DOHH2 (cell line): ENCODE results near the gene POTEC.
"Not testable (repeated sequence)": the region's sequence is repeated elsewhere in the genome, so short reads cannot be mapped to it uniquely, and the experiment has no call there.

Experiments
- H3F3A ChIP-seq: fragments of 200-600 bp; sonication (generic), shearing (Covaris generic); 2 replicates; pipeline ENCODE4 v1.6.0; 2016; ENCODE audit warnings: antibody characterized with exemption, mild to moderate bottlenecking; ENCODE audit not compliant: control insufficient read depth, insufficient read depth
- H3K27ac ChIP-seq: fragments of 200-600 bp; sonication (generic); 2 replicates; pipeline ENCODE4 v1.5.1; 2014; ENCODE audit warnings: low read depth, mild to moderate bottlenecking, low read length, moderate library complexity
- H3K27me3 ChIP-seq: fragments of 200-600 bp; sonication (generic); 2 replicates; pipeline ENCODE4 v1.6.1; 2014; ENCODE audit warnings: mild to moderate bottlenecking, low read length, mixed read lengths; ENCODE audit not compliant: control insufficient read depth
- H3K36me3 ChIP-seq: fragments of 200-600 bp; sonication (generic); 2 replicates; pipeline ENCODE4 v1.6.1; 2014; ENCODE audit warnings: mild to moderate bottlenecking, low read length, moderate library complexity, mixed read lengths; ENCODE audit not compliant: control insufficient read depth
- H3K4me1 ChIP-seq: fragments of 200-600 bp; sonication (generic); 2 replicates; pipeline ENCODE4 v1.6.1; 2014; ENCODE audit warnings: mild to moderate bottlenecking, low read length, mixed read lengths; ENCODE audit not compliant: control insufficient read depth
- H3K4me2 ChIP-seq: fragments of 200-600 bp; sonication (generic); 2 replicates; pipeline ENCODE4 v1.6.0; 2014; ENCODE audit warnings: mild to moderate bottlenecking, low read length, moderate library complexity
- H3K4me3 ChIP-seq: fragments of 200-600 bp; sonication (generic); 2 replicates; pipeline ENCODE4 v1.5.1; 2014; ENCODE audit warnings: mild to moderate bottlenecking, low read length, mixed read lengths
- H3K79me2 ChIP-seq: fragments of 200-600 bp; sonication (generic); 2 replicates; pipeline ENCODE4 v1.6.1; 2014; ENCODE audit warnings: mild to moderate bottlenecking, low read length, mixed read lengths; ENCODE audit not compliant: control insufficient read depth
- H3K9me2 ChIP-seq: fragments of 200-600 bp; sonication (generic); replicated peaks from 2 replicates; pipeline ENCODE4 v1.6.1; 2014; ENCODE audit warnings: mild to moderate bottlenecking, low read length, mixed read lengths; ENCODE audit not compliant: control insufficient read depth
- H3K9me3 ChIP-seq: fragments of 200-600 bp; sonication (generic); 2 replicates; pipeline ENCODE4 v1.6.1; 2014; ENCODE audit warnings: antibody characterized with exemption, low read length, mixed read lengths; ENCODE audit not compliant: control insufficient read depth, insufficient read depth
- H4K20me1 ChIP-seq: fragments of 200-600 bp; sonication (generic); 2 replicates; pipeline ENCODE4 v1.6.0; 2014; ENCODE audit warnings: low read depth, mild to moderate bottlenecking, antibody characterized with exemption, low read length, moderate library complexity; ENCODE audit not compliant: control insufficient read depth, insufficient read depth

POTEC gene

GRCh38 chr18:14489256-14490014 lies 54.0 kb downstream of the POTEC start:
- H3K27ac ChIP-seq, H3K4me1 ChIP-seq, H3K9me2 ChIP-seq, H3K9me3 ChIP-seq, H3K79me2 ChIP-seq, H3K27me3 ChIP-seq, H3K4me2 ChIP-seq, H3F3A ChIP-seq, H4K20me1 ChIP-seq, H3K4me3 ChIP-seq, H3K36me3 ChIP-seq: not testable (repeated sequence)

- not testable (repeated sequence) for H3K27ac ChIP-seq, H3F3A ChIP-seq, H3K4me2 ChIP-seq, H4K20me1 ChIP-seq, H3K27me3 ChIP-seq, H3K4me1 ChIP-seq, H3K4me3 ChIP-seq, H3K9me2 ChIP-seq, H3K79me2 ChIP-seq, H3K9me3 ChIP-seq, H3K36me3 ChIP-seq
These were observed 54.6 kb downstream of the POTEC start for GRCh38 chr18:14488789-14489188.

- not testable (repeated sequence) for H3K9me3 ChIP-seq, H3K27ac ChIP-seq, H3K4me2 ChIP-seq, H3K9me2 ChIP-seq, H4K20me1 ChIP-seq, H3K4me3 ChIP-seq, H3K79me2 ChIP-seq, H3K27me3 ChIP-seq, H3K4me1 ChIP-seq, H3K36me3 ChIP-seq, H3F3A ChIP-seq
These were observed 56.3 kb downstream of the POTEC start for GRCh38 chr18:14486926-14487580.

- H3K27ac ChIP-seq, H4K20me1 ChIP-seq, H3K4me1 ChIP-seq, H3K79me2 ChIP-seq, H3K36me3 ChIP-seq, H3F3A ChIP-seq, H3K27me3 ChIP-seq, H3K9me2 ChIP-seq, H3K9me3 ChIP-seq, H3K4me3 ChIP-seq, H3K4me2 ChIP-seq: not testable (repeated sequence)
These were observed 64.3 kb downstream of the POTEC start for GRCh38 chr18:14479076-14479475.

- not testable (repeated sequence) for H3K4me2 ChIP-seq, H3K27ac ChIP-seq, H3K4me3 ChIP-seq, H3K9me3 ChIP-seq, H3K27me3 ChIP-seq, H3K79me2 ChIP-seq, H3K4me1 ChIP-seq, H3K36me3 ChIP-seq, H4K20me1 ChIP-seq, H3K9me2 ChIP-seq, H3F3A ChIP-seq
These were observed 67.9 kb downstream of the POTEC start for GRCh38 chr18:14475520-14475919.

- H3F3A ChIP-seq, H3K4me3 ChIP-seq, H3K9me2 ChIP-seq, H3K9me3 ChIP-seq, H3K4me1 ChIP-seq, H3K4me2 ChIP-seq, H3K79me2 ChIP-seq, H3K36me3 ChIP-seq, H4K20me1 ChIP-seq, H3K27me3 ChIP-seq, H3K27ac ChIP-seq: not testable (repeated sequence)
These were observed 68.6 kb downstream of the POTEC start for GRCh38 chr18:14474752-14475151.

GRCh38 chr18:14474007-14474720 lies 69.2 kb downstream of the POTEC start:
- not testable (repeated sequence) for H3K27ac ChIP-seq, H3F3A ChIP-seq, H3K79me2 ChIP-seq, H3K4me2 ChIP-seq, H3K4me1 ChIP-seq, H3K9me2 ChIP-seq, H3K36me3 ChIP-seq, H3K27me3 ChIP-seq, H3K4me3 ChIP-seq, H4K20me1 ChIP-seq, H3K9me3 ChIP-seq
